ENCODE measurements around the gene SMTN. TPM values are rescaled to one million over a fixed set of nuclear protein-coding genes. Genes with fewer than 3 reads are reported as not detected.

SMTN gene
- total and polyA plus RNA-seq, 12 donors = 4.6 to 155 (median 88.9) TPM

GRCh38 chr22:31135706-31136105, 54.6 kb downstream of the SMTN start:
- Histone ChIP-seq H3K4me1 (replicated peaks in 1 of 2) (no peaks in the 10 kb centered on the region), H3K9me3 (replicated peaks in 1 of 3) (no peaks in the 10 kb centered on the region), H3K27ac (no peak overlapping the region), H3K4me3 (no peak overlapping the region), H3K27me3 (no peaks in the 10 kb centered on the region), H3K36me3 (replicated peaks in 1 of 2) (no peaks in the 10 kb centered on the region)
- DNase-seq = no peak
- WGBS, 4 donors = 87 to 100% (median 94%) methylated on average over 2 to 6 of the region's 6 CpGs
- intact Hi-C loops (cut with DNase I) = no loop called here
- TF ChIP-seq, protein P1, sequence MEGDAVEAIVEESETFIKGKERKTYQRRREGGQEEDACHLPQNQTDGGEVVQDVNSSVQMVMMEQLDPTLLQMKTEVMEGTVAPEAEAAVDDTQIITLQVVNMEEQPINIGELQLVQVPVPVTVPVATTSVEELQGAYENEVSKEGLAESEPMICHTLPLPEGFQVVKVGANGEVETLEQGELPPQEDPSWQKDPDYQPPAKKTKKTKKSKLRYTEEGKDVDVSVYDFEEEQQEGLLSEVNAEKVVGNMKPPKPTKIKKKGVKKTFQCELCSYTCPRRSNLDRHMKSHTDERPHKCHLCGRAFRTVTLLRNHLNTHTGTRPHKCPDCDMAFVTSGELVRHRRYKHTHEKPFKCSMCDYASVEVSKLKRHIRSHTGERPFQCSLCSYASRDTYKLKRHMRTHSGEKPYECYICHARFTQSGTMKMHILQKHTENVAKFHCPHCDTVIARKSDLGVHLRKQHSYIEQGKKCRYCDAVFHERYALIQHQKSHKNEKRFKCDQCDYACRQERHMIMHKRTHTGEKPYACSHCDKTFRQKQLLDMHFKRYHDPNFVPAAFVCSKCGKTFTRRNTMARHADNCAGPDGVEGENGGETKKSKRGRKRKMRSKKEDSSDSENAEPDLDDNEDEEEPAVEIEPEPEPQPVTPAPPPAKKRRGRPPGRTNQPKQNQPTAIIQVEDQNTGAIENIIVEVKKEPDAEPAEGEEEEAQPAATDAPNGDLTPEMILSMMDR (IDR thresholded peaks at IDR 0.05) = no peak
- no peak for TF ChIP-seq POLR2A (IDR thresholded peaks at IDR 0.05)

- Histone ChIP-seq H3K4me3 (no peak overlapping the region), H3K9me3 (replicated peaks in 1 of 3) (no peaks in the 10 kb centered on the region), H3K36me3 (replicated peaks in 1 of 2) (no peaks in the 10 kb centered on the region), H3K27me3 (no peaks in the 10 kb centered on the region), H3K4me1 (replicated peaks in 1 of 2) (no peaks in the 10 kb centered on the region), H3K27ac (no peak overlapping the region)
- WGBS, 4 donors = 85 to 88% (median 87%) methylated on average over 7 to 9 of the region's 9 CpGs
- TF ChIP-seq, protein P1 (IDR thresholded peaks at IDR 0.05) = no peak
- TF ChIP-seq POLR2A (IDR thresholded peaks at IDR 0.05) = no peak
- DNase-seq = no peak
- intact Hi-C loops (cut with DNase I) = no loop called here
Observed at GRCh38 chr22:31136155-31136554, 55.0 kb downstream of the SMTN start.

DNA sequence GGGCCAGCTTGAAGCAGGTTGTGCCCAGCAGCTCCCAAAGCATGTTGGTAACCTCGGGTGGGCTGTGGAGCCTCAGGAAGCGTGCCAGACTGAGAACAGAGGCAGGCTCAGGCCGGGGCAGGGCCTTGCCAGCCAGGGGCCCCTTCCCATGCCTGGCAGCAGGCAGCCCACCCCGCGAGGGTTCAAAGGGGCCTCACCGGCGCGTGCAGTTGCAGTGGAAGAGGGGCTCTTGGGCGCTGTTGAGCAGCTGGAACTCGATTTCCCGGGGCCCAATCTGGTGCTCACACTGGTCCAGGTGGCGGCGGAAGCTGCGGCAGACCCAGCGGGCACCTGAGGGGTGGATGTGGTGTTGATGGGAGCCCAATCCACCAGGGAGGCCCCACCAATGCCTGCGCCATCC, 55.6 kb downstream of the SMTN start:
- TF ChIP-seq POLR2A (IDR thresholded peaks at IDR 0.05) = no peak
- TF ChIP-seq, protein P1 (IDR thresholded peaks at IDR 0.05) = no peak
- WGBS, 4 donors = 86 to 98% (median 88%) methylated on average over 12 to 16 of the region's 16 CpGs
- Histone ChIP-seq H3K27ac (no peak overlapping the region), H3K4me1 (replicated peaks in 1 of 2) (no peaks in the 10 kb centered on the region), H3K9me3 (replicated peaks in 1 of 3) (no peaks in the 10 kb centered on the region), H3K4me3 (no peak overlapping the region), H3K27me3 (no peaks in the 10 kb centered on the region), H3K36me3 (replicated peaks in 1 of 2) (no peaks in the 10 kb centered on the region)
- intact Hi-C loops (cut with DNase I) = no loop called here
- no peak for DNase-seq

GRCh38 chr22:31137721-31138120, 56.6 kb downstream of the SMTN start:
- DNase-seq = no peak
- Histone ChIP-seq H3K27ac (no peak overlapping the region), H3K36me3 (replicated peaks in 1 of 2) (no peaks in the 10 kb centered on the region), H3K9me3 (replicated peaks in 1 of 3) (no peaks in the 10 kb centered on the region), H3K27me3 (no peaks in the 10 kb centered on the region), H3K4me1 (replicated peaks in 1 of 2) (no peaks in the 10 kb centered on the region), H3K4me3 (no peak overlapping the region)
- 58 to 80% (median 72%) methylated on average over 9 to 10 of the region's 10 CpGs for WGBS, 4 donors
- intact Hi-C loops (cut with DNase I) = no loop called here
- TF ChIP-seq POLR2A (IDR thresholded peaks at IDR 0.05) = no peak
- TF ChIP-seq, protein P1 (IDR thresholded peaks at IDR 0.05) = no peak
